CD4-positive, alpha-beta T cell (primary cell): ENCODE results near the gene KRT3. TPM values are rescaled to one million over a fixed set of nuclear protein-coding genes. Genes with fewer than 3 reads are reported as not detected.

ENCODE experiments used
- ATAC-seq: fragments of 200-7000 bp; cut with Tn5 transposase; one replicate; pipeline ENCODE4 v1.10.0; 2022; ENCODE audit warnings: mild to moderate bottlenecking; ENCODE audit not compliant: poor library complexity
- CTCF ChIA-PET: fragments of 350-600 bp; sonication (Branson Sonifier 250); formaldehyde crosslinking; loops from one replicate; lab custom pipeline; 2021; ENCODE audit warnings: antibody characterized with exemption, inconsistent platforms; lab: Charles Lee
- POLR2A ChIA-PET: fragments of 350-600 bp; sonication (Branson Sonifier 250); formaldehyde crosslinking; loops from one replicate; lab custom pipeline; 2021; ENCODE audit warnings: antibody characterized with exemption, inconsistent platforms; lab: Charles Lee
- DNase-seq, 14 experiments: peaks; one replicate each; pipeline ENCODE4 v3.0.0-alpha.2; 2013 to 2020; ENCODE audit warnings: mixed read lengths in 2 of 14
- H3K27ac ChIP-seq, 2 donors: one replicate each; pipeline versions ENCODE4 v1.5.1 to v1.7.0; 2013; ENCODE audit warnings: low read length in 2 of 2, low read depth in 1 of 2, mild to moderate bottlenecking in 1 of 2
- H3K27me3 ChIP-seq, 2 experiments: 1 replicate in 1 of 2; 2 replicates in 1 of 2; pipeline versions ENCODE4 v1.6.1 to v1.7.0; 2013; ENCODE audit warnings: low read length in 2 of 2, control low read depth in 1 of 2, mild to moderate bottlenecking in 1 of 2, moderate library complexity in 1 of 2; ENCODE audit not compliant: insufficient read depth in 2 of 2, control insufficient read depth in 1 of 2
- H3K36me3 ChIP-seq: one replicate; pipeline ENCODE4 v1.6.1; 2013; ENCODE audit warnings: low read length, control low read depth; ENCODE audit not compliant: insufficient read depth
- H3K4me1 ChIP-seq: one replicate; pipeline ENCODE4 v1.6.1; 2013; ENCODE audit warnings: low read length, control low read depth; ENCODE audit not compliant: insufficient read depth
- H3K4me3 ChIP-seq: one replicate; pipeline ENCODE4 v1.5.1; 2013; ENCODE audit warnings: mild to moderate bottlenecking, low read length, moderate library complexity
- H3K9me3 ChIP-seq, 2 experiments: 1 replicate in 1 of 2; 2 replicates in 1 of 2; pipeline versions ENCODE4 v1.6.1 to v1.7.0; 2013; ENCODE audit warnings: low read length in 2 of 2, mild to moderate bottlenecking in 2 of 2, control low read depth in 1 of 2, moderate library complexity in 1 of 2; ENCODE audit not compliant: control insufficient read depth in 1 of 2, insufficient read depth in 1 of 2
- H3K27ac Mint-ChIP-seq: one replicate; pipeline ENCODE4 v1.8.0; 2020; ENCODE audit warnings: mixed read lengths
- H3K27me3 Mint-ChIP-seq: one replicate; pipeline ENCODE4 v1.8.0; 2021; ENCODE audit warnings: mixed read lengths
- H3K36me3 Mint-ChIP-seq: one replicate; pipeline ENCODE4 v1.8.0; 2021; ENCODE audit warnings: low read depth, mixed read lengths
- H3K4me1 Mint-ChIP-seq: one replicate; pipeline ENCODE4 v1.8.0; 2021; ENCODE audit warnings: low read depth, mixed read lengths
- H3K4me3 Mint-ChIP-seq: one replicate; pipeline ENCODE4 v1.8.0; 2020; ENCODE audit warnings: mild to moderate bottlenecking, mixed read lengths
- H3K9me3 Mint-ChIP-seq: one replicate; pipeline ENCODE4 v1.8.0; 2020; ENCODE audit warnings: mixed read lengths
- intact Hi-C, 2 experiments: fragments of 100-400 bp; cut with DNase I in 1 of 2; cut with micrococcal nuclease in 1 of 2; formaldehyde crosslinking; loops; one replicate each; pipeline versions ENCODE4 v1.15.1 to v1.9.0; 2023 to 2025; cut with DNase I, micrococcal nuclease
- total RNA-seq, 174 experiments: library from RNA in 2 of 174; stranded (reverse) in 2 of 174; gene quantifications; one replicate each; pipeline ENCODE4 v1.2.3 and lab custom pipeline; 2021 to 2026
- TF ChIP-seq, protein P1 (sequence below): fragments of 200-600 bp; IDR thresholded peaks from one replicate; pipeline ENCODE4 v1.8.0; 2022; ENCODE audit warnings: antibody characterized with exemption, mild to moderate bottlenecking

KRT3 gene
- total RNA-seq, 2 experiments from 2014 or later: not detected

DNA sequence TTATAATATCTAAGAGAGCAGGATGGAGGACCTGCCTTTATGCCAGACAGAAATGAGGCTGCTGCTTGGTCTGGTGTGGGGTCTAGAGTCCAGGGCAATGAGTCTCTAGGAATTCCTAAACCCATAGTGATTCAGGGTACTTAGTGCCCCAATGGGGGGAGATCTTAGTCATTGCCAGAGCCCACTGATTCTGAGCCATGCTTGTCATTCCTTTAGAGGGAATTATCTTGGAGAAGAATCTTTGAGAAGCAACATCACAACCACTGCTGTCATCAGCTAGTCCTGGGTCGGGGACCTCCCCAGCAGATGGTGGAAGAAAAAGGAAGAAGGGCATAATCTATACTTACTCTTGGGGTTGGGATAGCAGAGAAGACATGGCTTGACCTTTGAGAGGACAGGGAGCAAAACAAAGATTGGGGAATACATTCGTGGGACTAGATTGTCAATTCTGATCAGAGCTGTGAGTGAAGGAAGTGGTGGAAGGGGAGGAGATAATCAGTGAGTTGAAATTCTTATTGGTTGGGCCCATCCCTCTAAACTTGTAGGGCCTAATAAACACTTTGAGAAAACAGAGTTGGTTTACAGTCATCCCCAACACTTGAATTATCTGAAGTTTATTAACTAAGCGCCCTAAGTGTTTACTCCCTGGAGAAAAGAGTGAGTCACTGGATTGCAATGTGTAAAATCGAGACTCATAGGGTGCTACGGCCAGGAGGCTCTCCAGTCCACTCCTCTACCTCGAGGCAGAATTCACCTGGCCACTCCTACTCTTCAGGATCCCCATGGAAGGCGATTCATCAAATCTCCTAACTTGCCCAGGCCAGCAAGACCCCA is 3.0 kb upstream of the KRT3 start:
- POLR2A ChIA-PET: interaction anchor here (0.6 kb wide), 1 partner anchor 1669 kb away, joined by 4 read pairs; no protein-coding TSS in a partner anchor
- Histone ChIP-seq H3K36me3 (no peaks in the 10 kb centered on the region), H3K27me3 (peaks cover 0 to 4% of the 10 kb centered on the region in 2 experiments), H3K27ac (no peak overlapping the region), H3K4me3 (no peak overlapping the region), H3K4me1 (no peaks in the 10 kb centered on the region), H3K9me3 (no peaks in the 10 kb centered on the region)
- no peak overlapping the region for H3K27ac Mint-ChIP-seq
- DNase-seq (no peak), ATAC-seq (no peak)
- H3K27me3 Mint-ChIP-seq: no peaks in the 10 kb centered on the region
- H3K4me3 Mint-ChIP-seq: no peak overlapping the region
- intact Hi-C loops: no loop called here
- TF ChIP-seq, protein P1, sequence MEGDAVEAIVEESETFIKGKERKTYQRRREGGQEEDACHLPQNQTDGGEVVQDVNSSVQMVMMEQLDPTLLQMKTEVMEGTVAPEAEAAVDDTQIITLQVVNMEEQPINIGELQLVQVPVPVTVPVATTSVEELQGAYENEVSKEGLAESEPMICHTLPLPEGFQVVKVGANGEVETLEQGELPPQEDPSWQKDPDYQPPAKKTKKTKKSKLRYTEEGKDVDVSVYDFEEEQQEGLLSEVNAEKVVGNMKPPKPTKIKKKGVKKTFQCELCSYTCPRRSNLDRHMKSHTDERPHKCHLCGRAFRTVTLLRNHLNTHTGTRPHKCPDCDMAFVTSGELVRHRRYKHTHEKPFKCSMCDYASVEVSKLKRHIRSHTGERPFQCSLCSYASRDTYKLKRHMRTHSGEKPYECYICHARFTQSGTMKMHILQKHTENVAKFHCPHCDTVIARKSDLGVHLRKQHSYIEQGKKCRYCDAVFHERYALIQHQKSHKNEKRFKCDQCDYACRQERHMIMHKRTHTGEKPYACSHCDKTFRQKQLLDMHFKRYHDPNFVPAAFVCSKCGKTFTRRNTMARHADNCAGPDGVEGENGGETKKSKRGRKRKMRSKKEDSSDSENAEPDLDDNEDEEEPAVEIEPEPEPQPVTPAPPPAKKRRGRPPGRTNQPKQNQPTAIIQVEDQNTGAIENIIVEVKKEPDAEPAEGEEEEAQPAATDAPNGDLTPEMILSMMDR: no peak
- H3K36me3 Mint-ChIP-seq: no peaks in the 10 kb centered on the region
- CTCF ChIA-PET: no interaction called here
- no peaks in the 10 kb centered on the region for H3K9me3 Mint-ChIP-seq
- peaks cover 5% of the 10 kb centered on the region for H3K4me1 Mint-ChIP-seq

DNA sequence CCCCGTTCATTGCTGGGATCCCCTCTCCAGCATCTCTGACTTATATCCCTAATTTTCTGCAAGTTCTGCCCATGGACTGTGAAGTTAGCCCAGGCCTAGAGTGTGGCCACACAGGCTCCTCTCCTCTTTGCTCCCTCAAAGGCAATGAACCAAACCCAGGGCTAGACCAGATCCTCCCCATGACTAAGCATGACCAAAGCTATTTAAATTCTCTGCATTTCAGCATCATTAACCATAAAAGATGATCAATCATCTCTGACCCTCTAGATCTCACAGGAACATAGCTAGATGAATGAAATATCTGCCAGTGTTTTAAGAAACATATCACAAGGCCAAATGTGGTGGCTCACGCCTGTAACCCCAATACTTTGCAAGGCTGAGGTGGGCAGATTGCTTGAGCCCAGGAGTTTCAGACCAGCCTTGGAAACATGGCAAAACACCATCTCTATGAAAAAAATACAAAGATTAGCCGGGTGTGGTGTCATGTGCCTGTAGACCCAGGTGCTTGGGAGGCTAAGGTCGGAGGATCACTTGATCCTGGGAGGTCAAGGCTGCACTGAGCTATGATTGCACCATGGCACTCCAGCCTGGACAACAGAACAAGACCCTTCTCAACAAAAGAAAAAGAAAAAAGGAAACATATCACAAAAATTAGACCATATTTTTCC is 2.2 kb upstream of the KRT3 start:
- intact Hi-C loops: no loop called here
- Mint-ChIP-seq H3K27ac (no peak overlapping the region), H3K4me3 (no peak overlapping the region), H3K36me3 (no peaks in the 10 kb centered on the region), H3K27me3 (no peaks in the 10 kb centered on the region), H3K9me3 (no peaks in the 10 kb centered on the region), H3K4me1 (peaks cover 5% of the 10 kb centered on the region)
- Histone ChIP-seq H3K36me3 (no peaks in the 10 kb centered on the region), H3K27ac (no peak overlapping the region), H3K4me1 (no peaks in the 10 kb centered on the region), H3K4me3 (no peak overlapping the region), H3K27me3 (peaks cover 0 to 4% of the 10 kb centered on the region in 2 experiments), H3K9me3 (no peaks in the 10 kb centered on the region)
- TF ChIP-seq, protein P1: no peak
- CTCF ChIA-PET: no interaction called here
- POLR2A ChIA-PET: interaction anchor here (0.6 kb wide), 1 partner anchor 1669 kb away, joined by 4 read pairs; no protein-coding TSS in a partner anchor
- ATAC-seq (no peak), DNase-seq (no peak)

DNA sequence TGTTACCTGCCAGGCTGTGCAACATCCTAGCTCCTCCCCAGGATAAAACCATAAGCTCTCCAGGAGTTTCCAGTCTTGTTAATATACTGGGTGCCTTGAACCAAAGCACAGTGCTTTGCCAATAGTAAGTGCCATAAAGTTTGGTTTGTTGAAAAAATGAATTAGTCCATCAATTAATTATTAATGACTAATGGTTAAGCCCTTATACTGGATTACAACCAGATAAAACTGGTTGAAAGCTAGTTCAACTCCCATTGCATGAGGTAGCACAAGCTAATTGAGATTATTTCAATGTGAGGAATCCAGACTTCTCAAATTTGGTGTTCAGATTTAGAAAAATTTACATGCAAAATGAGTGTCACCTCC is 1.6 kb upstream of the KRT3 start:
- Mint-ChIP-seq H3K27me3 (peaks cover 2% of the 10 kb centered on the region), H3K27ac (no peak overlapping the region)

More for the DNA sequence above, 1.6 kb upstream of the KRT3 start:
- H3K36me3 ChIP-seq: no peaks in the 10 kb centered on the region
- Mint-ChIP-seq H3K36me3 (no peaks in the 10 kb centered on the region), H3K4me3 (no peak overlapping the region), H3K4me1 (peaks cover 5% of the 10 kb centered on the region), H3K9me3 (no peaks in the 10 kb centered on the region)
- H3K27ac ChIP-seq: no peak overlapping the region
- ChIA-PET CTCF (no interaction called here), POLR2A (no interaction called here)
- no peaks in the 10 kb centered on the region for H3K4me1 ChIP-seq
- H3K27me3 ChIP-seq: peaks cover 0 to 4% of the 10 kb centered on the region in 2 experiments
- no peak overlapping the region for H3K4me3 ChIP-seq
- intact Hi-C loops: no loop called here
- ATAC-seq (no peak), DNase-seq (no peak)
- TF ChIP-seq, protein P1: no peak
- H3K9me3 ChIP-seq: no peaks in the 10 kb centered on the region
